GM20000 (cell line): ENCODE measurements around the gene PLXNB3.

ENCODE experiments used
- DNase-seq: peaks from one replicate; pipeline ENCODE4 v3.0.0; 2012; ENCODE audit warnings: low spot score
- CTCF ChIP-seq: IDR thresholded peaks from 2 replicates; pipeline ENCODE4 v1.5.1; 2012; ENCODE audit warnings: mild to moderate bottlenecking, control low read depth; ENCODE audit errors: extremely low read depth, missing control alignments

The PLXNB3 gene

GRCh38 chrX:153763989-153764755, at the start of gene PLXNB3:
PLXNB3 (plus strand) TSS chrX:153764249; CDS start chrX:153765536, 1,287 bp downstream.
- TF ChIP-seq CTCF: peak; percentile 73
- DNase-seq: peak; percentile 76

DNA sequence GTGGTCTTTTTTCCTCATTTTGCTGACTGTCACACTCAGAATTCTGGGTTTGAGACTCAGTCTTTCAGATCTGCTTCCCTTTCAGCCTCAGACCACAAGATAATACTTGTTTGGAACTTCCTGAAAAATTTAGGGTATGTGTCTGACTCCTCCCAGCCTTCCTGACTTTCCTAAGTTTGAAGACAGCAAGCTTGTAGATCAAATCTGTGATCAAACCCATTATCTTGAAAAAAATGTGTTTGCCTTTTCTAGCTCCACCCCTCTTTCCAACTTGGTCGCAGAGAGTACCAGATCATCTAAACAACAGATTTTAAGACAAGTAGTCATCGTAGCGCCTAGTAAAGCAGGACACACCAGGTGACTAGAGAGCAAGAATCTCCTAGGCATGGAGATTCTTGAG, 49.8 kb upstream of the PLXNB3 start:
- no peak for DNase-seq
- TF ChIP-seq CTCF: no peak

DNA sequence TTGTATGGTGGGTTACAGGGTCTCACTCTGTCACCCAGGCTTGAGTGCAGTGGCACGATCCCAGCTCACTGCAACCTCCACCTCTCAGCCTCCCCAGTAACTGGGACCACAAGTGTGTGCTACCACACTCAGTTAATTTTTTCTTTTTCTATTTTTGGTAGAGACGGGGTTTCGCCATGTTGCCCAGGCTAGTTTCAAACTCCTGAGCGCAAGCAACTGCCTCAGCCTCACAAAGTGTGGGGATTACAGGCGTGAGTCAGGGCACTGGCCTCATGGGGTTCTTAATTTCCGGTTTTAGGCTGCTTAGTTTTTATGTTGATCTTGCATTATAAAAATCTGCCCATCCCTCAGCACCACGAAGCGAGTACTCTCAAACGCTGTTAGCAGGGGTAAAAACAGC, 46.6 kb upstream of the PLXNB3 start:
- DNase-seq: no peak
- TF ChIP-seq CTCF: no peak

DNA sequence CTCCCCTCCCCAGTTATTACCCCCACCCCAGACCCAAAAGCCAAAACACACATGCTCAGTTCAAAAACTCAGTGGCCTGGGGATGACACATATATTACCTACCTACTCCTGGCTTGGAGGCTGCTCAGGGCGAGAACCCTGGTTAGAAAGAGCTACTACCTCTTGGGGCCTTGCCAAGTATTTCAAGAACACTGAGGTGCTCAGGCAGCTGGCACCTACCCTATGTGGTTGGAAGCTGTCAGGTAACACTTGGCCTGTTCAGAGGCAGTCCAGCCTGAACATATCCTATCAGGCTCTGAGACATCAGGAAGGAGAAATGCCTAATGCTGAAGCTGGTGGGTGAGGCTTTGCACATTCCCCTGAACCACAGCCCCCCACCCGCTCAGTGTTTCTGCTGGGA, 44.8 kb upstream of the PLXNB3 start:
- DNase-seq: no peak
- no peak for TF ChIP-seq CTCF

DNA sequence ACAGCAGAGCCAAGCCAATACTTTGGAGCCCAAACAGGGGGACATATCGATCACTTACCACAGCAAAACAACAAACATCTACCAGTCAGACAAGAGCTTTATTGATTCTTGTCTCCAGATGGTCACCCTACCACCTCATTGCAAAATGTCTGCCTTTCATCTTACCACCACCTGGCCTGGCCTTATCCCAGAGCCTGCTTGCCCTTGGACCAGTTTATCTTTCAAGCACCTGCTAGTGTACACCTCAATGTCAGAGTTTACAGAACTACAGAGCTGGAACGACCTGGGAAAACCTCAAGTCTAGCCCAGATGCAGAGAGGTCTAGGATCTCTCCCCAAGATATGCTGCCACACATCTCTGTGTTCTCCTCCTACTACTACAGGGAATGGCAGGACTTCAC, 44.3 kb upstream of the PLXNB3 start:
- DNase-seq: no peak

GRCh38 chrX:153722704-153723350, 41.2 kb upstream of the PLXNB3 start:
- no peak for TF ChIP-seq CTCF
- no peak for DNase-seq

More for the DNA sequence above, 44.3 kb upstream of the PLXNB3 start:
- no peak for TF ChIP-seq CTCF
